GM18520 (cell line): ENCODE measurements around the gene PCED1B.
"Not testable (repeated sequence)": the region's sequence is repeated elsewhere in the genome, so short reads cannot be mapped to it uniquely, and the experiment has no call there.

Experiments used
- ATAC-seq: cut with Tn5 transposase; IDR thresholded peaks from one replicate; pipeline ENCODE4 v1.9.1; 2021; ENCODE audit not compliant: unreplicated experiment

Gene PCED1B

DNA sequence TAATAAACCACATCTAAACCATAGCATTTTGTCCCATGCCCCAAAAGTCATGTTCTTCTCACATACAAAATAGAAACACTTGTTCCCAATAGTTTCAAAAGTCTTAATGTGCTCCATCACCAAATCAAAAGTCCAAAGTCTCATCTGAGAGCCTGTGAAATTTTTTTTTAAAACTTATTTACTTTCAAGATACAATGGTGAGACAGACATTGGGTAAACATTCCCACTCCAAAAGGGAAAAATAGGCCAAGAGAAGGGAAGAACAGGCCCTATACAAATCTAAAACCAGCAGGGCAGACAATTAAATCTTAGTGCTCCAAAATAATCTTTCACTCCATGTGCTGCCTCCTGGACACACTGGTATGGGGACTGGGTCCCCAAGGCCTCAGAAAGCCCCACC, 84.7 kb downstream of the PCED1B start:
- no peak for ATAC-seq

DNA sequence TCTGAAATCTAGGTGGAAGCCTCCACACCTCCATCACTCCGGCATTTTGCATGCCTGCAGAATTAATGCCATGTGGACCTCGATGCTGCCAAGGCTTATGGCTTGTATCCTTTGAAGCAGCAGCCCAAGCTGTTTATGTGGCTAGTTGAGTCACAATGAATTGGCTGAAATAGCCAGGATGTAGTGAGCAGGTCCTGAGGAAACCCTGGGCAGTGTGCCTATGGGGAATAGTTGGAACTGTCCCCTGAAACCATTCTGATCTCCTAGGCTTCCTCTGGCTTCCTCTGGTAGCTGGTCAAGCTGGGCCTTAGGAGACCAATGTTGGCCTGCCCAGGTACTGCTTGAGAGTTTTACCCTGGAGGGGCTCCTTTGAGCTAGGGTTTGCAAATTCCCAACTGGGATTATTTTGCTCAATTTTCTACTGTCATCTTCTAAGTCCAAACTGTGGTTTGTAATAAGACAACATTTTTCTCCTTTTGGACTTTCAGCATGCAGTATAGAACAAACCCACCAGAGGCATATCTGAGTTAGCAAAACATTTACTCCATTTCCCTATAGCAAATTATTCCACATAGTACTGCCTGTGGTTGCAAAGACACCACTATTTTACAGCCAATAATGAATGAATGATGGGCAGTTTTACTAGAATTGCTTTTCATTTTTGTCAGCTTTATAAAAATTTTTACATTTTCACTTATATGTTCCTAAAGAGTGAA, 85.5 kb downstream of the PCED1B start:
- ATAC-seq = no peak

DNA sequence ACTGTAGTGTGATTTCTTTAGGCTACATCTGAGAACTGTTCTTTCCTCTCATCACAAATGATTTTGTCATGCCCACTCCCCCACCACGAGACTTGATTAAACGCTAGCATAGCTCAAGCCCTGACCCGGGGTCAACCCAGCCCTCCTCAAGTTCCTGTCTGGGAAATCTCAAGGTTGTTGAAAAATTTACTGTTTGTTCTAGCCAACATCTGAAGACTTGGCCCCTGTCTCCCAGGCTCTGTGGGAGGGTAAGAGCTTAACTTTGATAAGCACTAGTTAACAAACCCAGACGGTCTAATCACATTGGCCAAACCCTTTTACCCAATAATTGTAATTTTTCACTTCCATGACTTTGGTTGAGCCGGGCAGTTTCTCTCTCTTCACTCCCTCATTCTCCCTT, 86.5 kb downstream of the PCED1B start:
- ATAC-seq = no peak

DNA sequence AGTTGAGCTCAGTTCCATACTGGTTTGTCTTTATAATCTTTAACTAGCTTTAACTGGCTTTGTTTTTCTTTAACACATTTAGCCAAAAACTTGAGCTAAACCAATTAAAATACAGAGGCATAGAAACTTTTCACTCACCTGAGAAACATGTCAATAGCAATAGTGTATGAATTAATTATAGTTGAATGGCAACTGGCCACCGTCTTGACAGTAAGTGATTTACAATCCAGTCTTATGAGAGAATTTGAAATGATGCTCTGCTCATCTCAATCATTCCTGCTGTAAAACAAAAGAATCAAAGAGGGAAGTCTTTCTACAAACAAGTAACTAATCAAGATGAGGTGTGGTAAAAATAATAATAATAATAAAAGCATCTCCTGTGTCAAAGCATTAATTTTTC, 86.9 kb downstream of the PCED1B start:
- ATAC-seq = no peak

DNA sequence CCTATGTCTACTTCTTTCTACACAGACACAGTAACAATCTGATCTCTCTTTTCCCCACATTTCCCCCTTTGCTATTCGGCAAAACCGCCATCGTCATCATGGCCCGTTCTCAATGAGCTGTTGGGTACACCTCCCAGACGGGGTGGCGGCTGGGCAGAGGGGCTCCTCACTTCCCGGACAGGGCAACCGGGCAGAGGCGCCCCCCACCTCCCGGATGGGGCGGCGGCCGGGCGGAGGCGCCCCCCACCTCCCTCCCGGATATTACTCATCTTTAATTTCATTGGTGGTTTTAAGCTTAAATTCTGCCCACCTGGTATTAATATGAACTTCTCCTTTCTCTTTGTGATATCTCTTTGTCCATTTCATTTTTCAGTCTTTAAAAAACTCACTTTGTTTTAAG, 90.9 kb downstream of the PCED1B start:
- ATAC-seq = not testable (repeated sequence)

DNA sequence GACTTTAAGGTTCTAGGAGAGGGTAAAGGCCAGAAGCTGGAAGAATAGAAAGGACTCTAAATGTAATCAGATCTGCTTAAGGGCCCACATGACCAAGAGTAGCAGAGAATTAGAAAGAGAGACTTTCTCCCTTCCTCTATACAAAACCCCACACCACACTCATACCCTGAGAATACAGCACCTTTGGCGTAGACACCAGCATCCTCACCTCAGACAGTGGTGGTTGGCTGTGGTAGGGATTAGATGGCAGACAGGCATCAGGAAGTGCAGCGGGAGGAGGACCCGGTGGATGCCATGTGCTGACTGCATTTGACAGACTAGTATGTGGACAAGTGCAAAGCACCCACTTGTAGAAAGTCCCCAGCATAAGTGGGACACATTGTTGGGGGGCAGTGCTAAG, 98.6 kb downstream of the PCED1B start:
- ATAC-seq = no peak

DNA sequence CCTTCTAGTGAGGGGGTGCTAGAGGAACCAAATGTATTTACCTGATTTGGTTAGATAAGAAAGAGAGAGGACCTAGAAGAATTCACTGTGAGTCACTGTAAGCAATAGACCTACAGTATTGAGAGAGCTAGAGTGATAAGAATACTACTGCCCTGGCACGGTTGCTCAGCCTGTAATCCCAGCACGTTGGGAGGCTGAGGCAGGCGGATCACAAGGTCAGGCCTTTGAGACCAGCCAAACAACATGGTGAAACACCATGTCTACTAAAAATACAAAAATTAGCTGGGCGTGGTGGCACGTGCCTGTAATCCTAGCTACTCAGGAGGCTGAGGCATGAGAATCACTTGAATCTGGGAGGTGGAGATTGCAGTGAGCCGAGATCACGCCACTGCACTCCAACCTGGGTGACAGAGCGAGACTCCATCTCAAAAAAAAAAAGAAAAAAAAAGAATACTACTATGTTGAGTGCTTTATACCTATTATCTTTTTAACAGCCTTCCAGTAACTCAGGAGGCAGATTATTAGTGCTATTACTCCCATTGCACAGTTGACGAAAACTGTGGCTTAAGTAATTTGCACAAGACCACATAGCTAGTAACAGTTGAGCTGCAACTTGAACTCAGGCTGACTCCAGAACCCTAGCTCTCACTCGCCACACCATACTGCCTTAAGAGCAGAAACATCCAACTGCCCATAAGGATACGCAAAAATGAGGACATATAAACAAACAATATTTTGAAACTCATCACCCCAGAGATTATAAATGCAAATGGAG, 102.9 kb downstream of the PCED1B start:
- ATAC-seq = not testable (repeated sequence)

DNA sequence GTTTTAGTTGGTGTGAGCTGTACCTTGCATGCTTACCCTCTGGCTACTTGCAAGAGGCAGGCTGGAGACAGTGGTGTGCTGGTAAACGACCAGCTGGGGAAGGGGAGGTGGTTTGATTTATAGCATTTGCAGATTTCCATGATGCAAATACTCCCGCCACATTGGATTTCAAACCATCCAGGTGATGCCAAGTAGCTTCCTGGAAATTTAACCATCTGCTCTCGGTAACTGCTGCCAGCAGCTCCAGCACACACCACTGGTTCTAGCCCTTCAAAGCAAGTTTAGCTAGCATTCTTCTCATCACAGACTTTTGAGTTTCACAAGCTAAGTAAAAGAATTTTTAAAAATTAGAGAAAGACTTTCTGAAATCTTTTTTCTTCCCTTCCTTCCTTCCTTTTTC, 104.8 kb downstream of the PCED1B start:
- ATAC-seq = no peak

DNA sequence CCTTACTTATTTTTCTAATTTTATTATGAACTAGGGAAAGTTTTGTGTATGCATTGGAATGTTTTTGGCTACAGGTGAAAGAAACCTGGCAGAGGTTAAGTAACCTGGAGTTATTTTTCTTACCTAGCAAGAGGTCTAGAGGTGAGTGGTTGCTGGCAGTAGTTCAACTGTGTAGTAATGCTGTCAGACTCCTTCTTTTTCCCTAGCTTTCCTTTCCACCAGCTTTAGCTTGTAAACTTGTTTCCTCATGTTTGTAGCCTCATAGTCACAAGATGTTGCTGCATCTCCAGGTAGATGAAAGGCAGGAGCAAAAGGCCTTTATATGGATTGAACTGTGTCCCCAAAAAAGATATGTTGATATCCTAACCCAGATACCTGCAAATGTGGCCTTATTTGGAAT, 105.4 kb downstream of the PCED1B start:
- ATAC-seq = no peak

DNA sequence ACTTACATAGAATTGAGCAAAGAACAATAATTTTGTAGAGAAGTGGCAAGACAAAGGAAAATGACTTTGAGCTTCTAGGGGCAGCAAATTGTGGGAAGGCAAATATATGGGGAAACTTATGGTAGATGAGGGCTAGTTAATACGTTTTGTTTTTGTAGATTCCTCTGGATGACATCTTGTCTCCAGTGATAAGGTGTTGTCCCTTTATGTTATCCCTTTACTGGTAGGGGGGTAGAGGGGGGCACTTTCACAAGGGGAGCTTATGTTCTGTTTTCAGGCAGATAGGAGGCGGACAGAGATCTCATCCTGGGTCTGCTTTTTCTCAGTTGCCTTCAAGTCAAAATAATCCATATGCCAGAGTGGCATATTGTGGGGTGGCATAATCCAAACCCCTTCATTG, 106.8 kb downstream of the PCED1B start:
- ATAC-seq = no peak

DNA sequence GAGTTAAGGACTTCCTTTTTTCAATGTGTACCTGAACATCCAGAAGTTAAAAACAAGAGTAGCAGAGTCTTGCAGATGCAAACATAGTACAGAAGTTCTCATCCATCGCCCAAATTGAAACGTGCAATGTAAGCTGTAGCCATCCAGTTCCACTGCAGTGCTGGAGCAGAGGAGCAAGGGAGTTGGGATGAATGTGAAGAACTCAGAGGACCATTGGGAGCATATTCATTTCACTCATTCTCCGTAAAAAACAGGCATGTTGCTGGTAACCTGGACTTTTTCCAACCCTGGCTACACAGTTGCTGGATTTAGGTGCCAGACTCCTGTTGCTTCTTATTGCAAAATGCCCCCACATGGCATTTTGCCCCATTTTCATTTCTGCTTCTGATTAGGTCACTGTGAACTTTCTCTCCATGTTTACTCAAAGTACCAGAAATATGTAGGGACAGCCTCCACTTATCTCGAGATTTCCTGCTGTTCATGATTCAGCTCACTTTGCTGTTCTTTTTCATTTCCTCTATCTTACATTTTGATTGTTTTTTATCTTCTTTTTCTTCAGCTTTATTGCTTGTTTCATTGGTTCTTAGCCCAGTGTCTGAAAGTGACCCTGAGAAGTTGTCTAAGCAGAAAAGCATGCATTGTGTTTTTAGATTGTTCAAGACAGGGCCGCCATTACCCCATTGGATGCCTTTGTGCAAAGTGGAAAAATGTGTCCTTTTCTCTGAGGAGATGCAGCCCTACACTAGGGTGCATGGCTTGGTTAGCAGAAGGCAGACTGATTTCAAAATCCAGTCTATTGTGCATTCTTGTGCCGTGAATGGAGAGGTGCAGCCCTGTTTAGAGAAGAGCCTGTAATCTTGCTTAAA, 109.4 kb downstream of the PCED1B start:
- no peak for ATAC-seq

DNA sequence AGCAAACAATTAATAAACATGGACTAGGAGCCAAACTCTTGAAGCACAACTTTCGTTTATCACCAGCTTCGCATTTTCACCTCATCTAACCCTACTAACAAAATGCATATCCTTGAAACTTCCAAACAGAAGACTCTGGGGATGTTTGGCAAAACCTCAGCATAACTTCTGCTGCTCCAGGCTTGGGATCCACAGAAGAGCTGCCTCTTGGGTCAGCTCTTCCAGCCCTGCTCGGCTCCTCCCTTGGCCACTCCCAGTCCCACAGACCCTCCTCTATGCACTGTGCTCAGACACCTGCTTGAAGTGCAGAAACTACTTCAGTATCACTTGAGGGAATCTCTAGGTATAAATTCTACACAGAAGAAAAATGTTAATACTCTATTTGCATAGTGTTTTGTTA, 110.3 kb downstream of the PCED1B start:
- ATAC-seq = no peak

DNA sequence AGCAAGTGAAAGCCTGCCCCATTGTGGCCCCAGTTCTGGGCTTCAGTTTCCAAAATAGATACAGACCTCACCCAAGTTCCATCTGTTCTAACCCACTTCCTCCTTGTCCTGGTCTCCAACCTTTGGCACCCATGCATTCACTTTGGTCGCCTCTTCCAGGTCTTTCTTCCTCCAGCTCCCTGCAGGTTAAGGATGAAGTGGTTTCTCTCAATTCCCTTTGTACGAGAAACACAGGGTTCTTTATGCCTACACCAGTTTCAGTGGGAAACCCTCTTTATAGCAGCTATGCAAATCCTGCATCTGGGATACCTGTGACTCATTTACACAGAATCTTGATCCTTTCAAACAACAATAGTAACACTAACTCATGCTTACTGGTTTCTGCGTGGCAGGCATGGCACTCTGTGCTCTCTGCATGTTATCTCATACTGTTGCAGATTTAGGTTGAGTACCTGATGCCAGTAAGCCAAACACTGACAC, 110.9 kb downstream of the PCED1B start:
- no peak for ATAC-seq

DNA sequence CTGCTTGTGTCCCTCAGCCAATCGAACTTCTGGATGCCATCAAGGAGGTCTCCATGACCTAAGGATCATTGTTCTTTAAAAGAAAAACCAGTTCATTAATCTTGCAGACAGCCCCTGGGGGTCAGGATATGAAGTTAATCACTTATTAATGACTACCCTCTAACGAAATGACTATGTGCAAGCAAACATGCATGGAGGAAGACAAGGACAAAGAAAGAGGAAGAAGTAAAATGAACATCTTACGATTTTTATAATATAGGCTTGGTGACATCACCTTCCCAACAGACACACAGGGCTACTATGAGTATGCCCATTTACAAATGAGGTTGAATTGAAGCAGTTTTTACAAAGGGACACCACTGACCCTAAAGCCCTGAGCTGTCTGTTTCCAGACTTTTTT, 111.5 kb downstream of the PCED1B start:
- no peak for ATAC-seq

DNA sequence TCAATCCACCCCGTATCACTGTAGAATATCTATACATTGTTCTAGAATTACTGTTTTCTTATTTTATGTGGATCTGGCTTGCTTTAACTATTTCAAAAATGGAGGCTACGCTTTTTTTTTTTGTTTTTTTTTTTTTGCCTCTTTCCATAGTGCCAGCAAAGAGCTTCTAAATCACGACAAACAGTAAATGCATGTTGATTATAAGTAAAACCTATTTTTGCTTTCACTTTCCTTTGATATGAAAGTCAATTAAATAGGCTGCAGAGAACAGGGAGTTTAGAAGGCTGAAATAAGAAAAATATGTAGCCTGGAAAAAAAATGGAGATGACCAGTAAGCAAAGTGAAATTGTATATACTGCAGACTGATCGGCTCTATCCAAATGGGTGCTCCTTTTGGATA, 112.6 kb downstream of the PCED1B start:
- ATAC-seq = no peak

DNA sequence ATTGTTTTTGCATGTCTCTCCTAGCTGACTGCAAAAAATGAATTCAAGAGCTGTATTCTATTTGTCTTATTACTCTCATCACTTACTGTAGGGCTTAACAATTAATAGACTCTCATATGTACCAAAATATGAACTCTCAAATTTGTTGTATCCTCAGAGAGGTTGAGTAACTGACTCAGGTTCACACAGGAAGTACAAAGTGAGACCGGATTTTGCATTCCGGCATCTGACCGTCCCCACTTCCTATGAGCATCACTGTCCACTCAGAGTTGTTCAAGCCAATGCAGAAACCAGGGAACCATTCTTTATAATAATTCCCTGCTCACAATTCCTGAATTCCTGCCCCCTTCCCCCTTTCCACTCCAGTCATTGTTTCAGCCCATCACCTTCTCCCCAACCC, 113.6 kb downstream of the PCED1B start:
- ATAC-seq = no peak

DNA sequence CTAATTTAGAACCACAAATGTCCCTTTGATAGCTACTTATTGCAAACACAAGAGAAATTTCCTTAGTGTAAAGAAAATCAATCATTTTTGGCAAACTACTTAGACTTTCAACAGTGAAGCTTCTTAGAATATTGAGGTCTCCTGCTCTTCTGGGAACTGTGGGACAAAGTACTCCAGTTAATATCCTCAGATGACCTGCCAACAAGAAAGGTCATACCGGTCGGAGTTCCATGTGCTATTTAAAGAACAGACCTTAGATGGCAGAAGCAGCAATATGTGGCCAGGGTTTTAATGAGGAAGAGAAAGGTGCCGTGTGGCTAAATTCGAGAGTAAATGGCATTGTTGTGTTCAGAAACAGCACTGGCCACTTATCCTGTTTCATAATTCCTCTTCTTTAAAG, 115.1 kb downstream of the PCED1B start:
- ATAC-seq = no peak

DNA sequence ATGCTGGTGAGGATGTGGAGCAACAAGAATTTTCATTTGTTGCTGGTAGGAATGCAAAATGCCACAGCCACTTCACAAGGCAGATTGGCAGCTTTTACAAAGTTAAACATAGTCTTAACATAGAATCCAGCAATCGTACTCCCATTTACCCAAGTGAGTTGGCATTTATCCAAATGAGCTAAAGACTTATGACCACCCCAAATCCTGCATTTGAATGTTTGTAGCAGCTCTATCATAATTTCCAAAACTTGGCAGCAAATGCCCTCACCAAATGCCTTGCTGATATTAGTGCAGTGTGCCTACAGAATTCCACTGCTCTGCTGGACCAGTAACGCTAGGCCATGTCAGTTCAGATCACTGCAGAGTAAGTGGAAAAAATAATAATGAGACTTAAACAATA, 121.0 kb downstream of the PCED1B start:
- ATAC-seq = no peak

DNA sequence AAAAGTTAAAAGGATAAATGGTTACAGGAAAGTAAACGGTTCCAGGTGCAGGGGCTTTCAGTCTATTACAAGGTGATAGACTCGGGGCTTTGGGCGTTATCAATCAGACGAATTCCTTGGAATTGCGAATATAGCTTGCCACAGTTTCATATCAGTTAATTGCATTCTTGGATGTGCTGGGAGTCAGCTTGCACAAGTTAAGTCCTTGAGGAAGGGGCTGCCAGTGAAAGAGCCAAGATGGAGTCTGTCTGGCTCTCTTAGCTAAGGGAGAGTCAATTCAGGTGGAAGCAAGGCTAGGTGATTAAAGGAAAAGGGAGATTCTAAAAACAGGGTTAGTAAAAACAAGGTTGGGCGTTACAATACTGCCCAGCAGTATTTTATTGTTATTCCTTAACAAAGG, 121.8 kb downstream of the PCED1B start:
- ATAC-seq = not testable (repeated sequence)

DNA sequence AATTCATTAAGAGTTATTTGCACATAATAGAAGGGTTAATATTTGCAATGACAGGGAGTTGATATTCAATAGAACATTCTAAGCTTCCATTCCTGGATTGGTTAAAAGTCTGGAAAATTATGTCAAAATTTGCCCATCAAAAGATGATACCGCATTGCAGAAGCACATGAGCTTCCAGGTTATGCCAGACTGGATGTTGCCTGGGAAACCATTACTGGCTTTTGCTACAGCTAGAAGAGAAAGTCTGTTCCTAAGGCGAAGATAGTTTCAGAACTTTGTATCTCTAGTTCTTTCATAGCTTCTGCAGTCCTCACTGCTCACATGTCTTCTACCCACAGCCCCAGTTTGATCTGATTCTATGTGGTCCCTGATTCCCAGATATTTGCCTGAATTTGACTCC, 122.8 kb downstream of the PCED1B start:
- ATAC-seq = no peak
